NCI-H345 treated with DMSO at 0.1 percent for 48 hours (cell line): ENCODE data around the gene UBQLN1.

Experiments used
- DNase-seq: peaks from one replicate; lab custom pipeline; 2025; ENCODE audit not compliant: unreplicated experiment; lab: John Stamatoyannopoulos, UW

Gene UBQLN1

GRCh38 chr9:83691492-83691891, 16.3 kb downstream of the UBQLN1 start:
- no peak for DNase-seq

GRCh38 chr9:83688921-83689320, 18.8 kb downstream of the UBQLN1 start:
- no peak for DNase-seq

- no peak for DNase-seq
Observed at GRCh38 chr9:83681490-83681889, 26.3 kb downstream of the UBQLN1 start.

GRCh38 chr9:83680233-83680632, 27.5 kb downstream of the UBQLN1 start:
- DNase-seq, result no peak

GRCh38 chr9:83677596-83677995, 30.2 kb downstream of the UBQLN1 start:
- no peak for DNase-seq

- no peak for DNase-seq
Observed at GRCh38 chr9:83675466-83675865, 32.3 kb downstream of the UBQLN1 start.

- no peak for DNase-seq
Observed at GRCh38 chr9:83671451-83671850, 36.3 kb downstream of the UBQLN1 start.

GRCh38 chr9:83670381-83670780, 37.4 kb downstream of the UBQLN1 start:
- DNase-seq, result no peak

- DNase-seq, result no peak
Observed at GRCh38 chr9:83669067-83669466, 38.7 kb downstream of the UBQLN1 start.

- no peak for DNase-seq
Observed at GRCh38 chr9:83665580-83666200, 42.1 kb downstream of the UBQLN1 start.

- no peak for DNase-seq
Observed at GRCh38 chr9:83662933-83663332, 44.8 kb downstream of the UBQLN1 start.

- no peak for DNase-seq
Observed at GRCh38 chr9:83656952-83657351, 50.8 kb downstream of the UBQLN1 start.

GRCh38 chr9:83656032-83656680, 51.6 kb downstream of the UBQLN1 start:
- no peak for DNase-seq

- DNase-seq, result no peak
Observed at GRCh38 chr9:83655433-83655832, 52.3 kb downstream of the UBQLN1 start.

GRCh38 chr9:83652433-83652832, 55.3 kb downstream of the UBQLN1 start:
- no peak for DNase-seq

- DNase-seq, result no peak
Observed at GRCh38 chr9:83651558-83651957, 56.2 kb downstream of the UBQLN1 start.

- DNase-seq, result no peak
Observed at GRCh38 chr9:83649515-83649914, 58.2 kb downstream of the UBQLN1 start.

- no peak for DNase-seq
Observed at GRCh38 chr9:83649080-83649479, 58.7 kb downstream of the UBQLN1 start.

GRCh38 chr9:83646500-83647239, 61.1 kb downstream of the UBQLN1 start:
- DNase-seq, result no peak

GRCh38 chr9:83642793-83643192, 65.0 kb downstream of the UBQLN1 start:
- DNase-seq, result no peak

- DNase-seq, result no peak
Observed at GRCh38 chr9:83639266-83639665, 68.5 kb downstream of the UBQLN1 start.

GRCh38 chr9:83637389-83637788, 70.4 kb downstream of the UBQLN1 start:
- DNase-seq, result no peak
